NCI-H1105 (cell line): ENCODE measurements around the gene ZIC3.
A peak's percentile ranks its signal among the peaks of the same experiment; 100 is the strongest.
"Not testable (repeated sequence)": the region's sequence is repeated elsewhere in the genome, so short reads cannot be mapped to it uniquely, and the experiment has no call there.

Source experiments
- DNase-seq: peaks from one replicate; lab custom pipeline; 2025; lab: John Stamatoyannopoulos, UW

Gene ZIC3

GRCh38 chrX:137565921-137566745, at the start of gene ZIC3:
ZIC3 (plus strand) TSS chrX:137566127; CDS start chrX:137566692, 565 bp downstream.
- peak; percentile 79 for DNase-seq

GRCh38 chrX:137519459-137519858, 46.5 kb upstream of the ZIC3 start:
- no peak for DNase-seq

GRCh38 chrX:137545711-137546651, 19.9 kb upstream of the ZIC3 start:
- no peak for DNase-seq

- no peak for DNase-seq
These were observed 18.6 kb upstream of the ZIC3 start for GRCh38 chrX:137547291-137547690.

GRCh38 chrX:137548261-137548660, 17.7 kb upstream of the ZIC3 start:
- no peak for DNase-seq

GRCh38 chrX:137549073-137549472, 16.9 kb upstream of the ZIC3 start:
- no peak for DNase-seq

GRCh38 chrX:137549851-137550664, 15.9 kb upstream of the ZIC3 start:
- DNase-seq: no peak

GRCh38 chrX:137550665-137551261, 15.2 kb upstream of the ZIC3 start:
- DNase-seq: no peak

GRCh38 chrX:137552098-137552497, 13.8 kb upstream of the ZIC3 start:
- not testable (repeated sequence) for DNase-seq

GRCh38 chrX:137562096-137562495, 3.8 kb upstream of the ZIC3 start:
- DNase-seq: no peak

- DNase-seq: no peak
These were observed 2.0 kb upstream of the ZIC3 start for GRCh38 chrX:137563681-137564651.

- DNase-seq: no peak
These were observed 516 bp upstream of the ZIC3 start for GRCh38 chrX:137565318-137565904.

GRCh38 chrX:137566746-137567679, 1.1 kb downstream of the ZIC3 start:
- peak; percentile 2 for DNase-seq

- peak; percentile 5 for DNase-seq
These were observed 1.8 kb downstream of the ZIC3 start for GRCh38 chrX:137567682-137568232.

GRCh38 chrX:137568741-137569469, 3.0 kb downstream of the ZIC3 start:
- peak; percentile 32 for DNase-seq

- no peak for DNase-seq
These were observed 3.6 kb downstream of the ZIC3 start for GRCh38 chrX:137569470-137569891.

GRCh38 chrX:137573324-137574101, 7.6 kb downstream of the ZIC3 start:
- DNase-seq: no peak
